Kidney (tissue), 14 donors: ENCODE measurements around the gene SLC49A3. TPM values are rescaled to one million over a fixed set of nuclear protein-coding genes. Genes with fewer than 3 reads are reported as not detected.

Experiments
- DNase-seq, 5 donors: peaks; one replicate each; pipeline ENCODE4 v3.0.0-alpha.2; 2013 to 2020
- FAIRE-seq: peaks from 2 replicates; lab custom pipeline; 2012; peaks lifted over from hg19 to GRCh38; lab: Jason Lieb, UNC
- H3K27ac ChIP-seq, 2 donors: one replicate each; pipeline ENCODE4 v1.7.0; 2013; ENCODE audit warnings: low read depth in 2 of 2, low read length in 2 of 2, inconsistent platforms in 1 of 2
- H3K27me3 ChIP-seq: one replicate; pipeline ENCODE4 v1.7.1; 2013; ENCODE audit warnings: low read length, inconsistent platforms; ENCODE audit not compliant: control insufficient read depth, insufficient read depth
- H3K36me3 ChIP-seq, 3 donors: one replicate each; pipeline versions ENCODE4 v1.7.0 to v1.7.1; 2013; ENCODE audit warnings: low read length in 3 of 3, control low read depth in 1 of 3, inconsistent platforms in 1 of 3; ENCODE audit not compliant: insufficient read depth in 3 of 3, control insufficient read depth in 2 of 3
- H3K4me1 ChIP-seq, 3 donors: one replicate each; pipeline versions ENCODE4 v1.7.0 to v1.7.1; 2013; ENCODE audit warnings: low read length in 3 of 3, inconsistent platforms in 1 of 3, low read depth in 1 of 3; ENCODE audit not compliant: control insufficient read depth in 2 of 3, insufficient read depth in 2 of 3
- H3K4me3 ChIP-seq, 3 donors: one replicate each; pipeline versions ENCODE4 v1.7.0 to v1.8.1; 2013; ENCODE audit warnings: low read length in 3 of 3, control low read depth in 1 of 3, inconsistent platforms in 1 of 3
- H3K9ac ChIP-seq, 3 donors: one replicate each; pipeline versions ENCODE4 v1.7.0 to v1.7.1; 2013; ENCODE audit warnings: low read length in 3 of 3, control low read depth in 1 of 3, inconsistent platforms in 1 of 3
- H3K9me3 ChIP-seq, 3 donors: one replicate each; pipeline versions ENCODE4 v1.7.0 to v1.7.1; 2013; ENCODE audit warnings: low read length in 3 of 3, control low read depth in 1 of 3, inconsistent platforms in 1 of 3; ENCODE audit not compliant: control insufficient read depth in 2 of 3, insufficient read depth in 1 of 3
- CTCF ChIP-seq: IDR thresholded peaks from 3 replicates; pipeline ENCODE4 v1.5.1; 2012; ENCODE audit warnings: mild to moderate bottlenecking, moderate library complexity, borderline replicate concordance; ENCODE audit not compliant: insufficient read depth; ENCODE audit errors: extremely low read depth
- intact Hi-C: fragments of 100-400 bp; cut with DNase I; formaldehyde crosslinking; loops from one replicate; pipeline ENCODE4 v1.11.1; 2022
- polyA plus RNA-seq: library from polyadenylated mRNA; stranded (reverse); fragments of 350-450 nt; fragmentation: Illumina TruSeq; extraction: RNeasy Lipid Tissue Mini Kit (QIAGEN cat#74804); gene quantifications from one replicate; pipeline ENCODE4 v1.2.3, GENCODE V29; 2014; ENCODE audit warnings: low read depth, low replicate concordance; ENCODE audit not compliant: insufficient read depth
- total RNA-seq: library from RNA; stranded (reverse); fragmentation: NEBNext Ultra II Directional; extraction: Animal tissue kit (Norgen Biotek cat#: 25700); gene quantifications from one replicate; pipeline ENCODE4 v1.2.1, GENCODE V29; 2021
- donor health status: control.
- donor health status: control.
- donor health status: control.
- donor health status: control.
- donor health status: control.
- donor health status: DM: yes; HTN: yes; CAD: no.
- donor health status: Normal renal cell carcinoma (clear cell type).

The SLC49A3 gene
- total and polyA plus RNA-seq, 2 donors from 2014 or later: 12.6 to 18.2 TPM

GRCh38 chr4:677431-678293, 11.3 kb downstream of the SLC49A3 start:
- FAIRE-seq: no peak
- no peak for TF ChIP-seq CTCF
- Histone ChIP-seq H3K27ac (no peak overlapping the region), H3K4me3 (no peak overlapping the region), H3K4me1 (peaks cover 0 to 21% (median 0%) of the 10 kb centered on the region in 3 donors), H3K36me3 (no peaks in the 10 kb centered on the region), H3K27me3 (no peaks in the 10 kb centered on the region), H3K9me3 (no peaks in the 10 kb centered on the region), H3K9ac (no peak overlapping the region)
- intact Hi-C loops: no loop called here
- DNase-seq: peak in 1 of 5 donors; percentile 73

GRCh38 chr4:676871-677235, 12.1 kb downstream of the SLC49A3 start:
- H3K4me1 ChIP-seq: peaks cover 0 to 21% (median 0%) of the 10 kb centered on the region in 3 donors
- intact Hi-C loops: no loop called here
- H3K27me3 ChIP-seq: no peaks in the 10 kb centered on the region
- no peak overlapping the region for H3K4me3 ChIP-seq
- no peaks in the 10 kb centered on the region for H3K9me3 ChIP-seq
- FAIRE-seq (no peak), DNase-seq (peak in 1 of 5 donors; percentile 79)
- no peak overlapping the region for H3K27ac ChIP-seq
- H3K9ac ChIP-seq: no peak overlapping the region
- H3K36me3 ChIP-seq: peaks cover 0 to 4% (median 4%) of the 10 kb centered on the region in 3 donors
- TF ChIP-seq CTCF: no peak

- H3K4me1 ChIP-seq: peaks cover 0 to 21% (median 0%) of the 10 kb centered on the region in 3 donors
- H3K36me3 ChIP-seq: peaks cover 0 to 9% (median 8%) of the 10 kb centered on the region in 3 donors
- no peaks in the 10 kb centered on the region for H3K9me3 ChIP-seq
- H3K4me3 ChIP-seq: no peak overlapping the region
- H3K9ac ChIP-seq: no peak overlapping the region
- intact Hi-C loops: no loop called here
- TF ChIP-seq CTCF: no peak
- FAIRE-seq (no peak), DNase-seq (peak in 3 of 5 donors; percentile 37 to 74 (median 70))
- no peaks in the 10 kb centered on the region for H3K27me3 ChIP-seq
- no peak overlapping the region for H3K27ac ChIP-seq
Measured at GRCh38 chr4:675980-676870, 12.7 kb downstream of the SLC49A3 start.
